ENCODE results near the gene CD2AP. TPM values are rescaled to one million over a fixed set of nuclear protein-coding genes. Genes with fewer than 3 reads are reported as not detected.

The CD2AP gene
- total and polyA plus RNA-seq, 2 donors (not counting 1 experiment from before 2014, with no cell fraction given), result 4.7 to 43.3 TPM

DNA sequence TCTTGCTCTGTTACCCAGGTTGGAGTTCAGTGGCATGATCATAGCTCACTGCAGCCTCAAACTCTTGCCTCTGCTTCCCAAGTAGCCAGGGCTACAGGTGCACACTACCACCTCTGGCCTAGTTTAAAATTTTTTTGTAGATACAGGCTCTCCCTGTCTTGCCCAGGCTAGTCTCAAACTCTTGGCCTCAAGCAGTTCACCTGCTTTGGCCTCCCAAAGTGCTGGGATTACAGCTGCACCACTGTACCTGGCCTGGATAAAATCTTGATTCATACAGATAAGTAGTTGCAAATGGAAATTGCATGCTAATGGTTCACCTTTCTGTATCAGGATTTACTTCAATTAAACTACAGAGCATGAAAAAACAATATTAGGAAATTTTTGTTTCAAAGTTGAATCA is 4.2 kb downstream of the CD2AP start:
- Histone ChIP-seq H3K36me3 (replicated peaks in 1 of 2; ENCODE audit: control extremely low read depth in 1 of 2, control insufficient read depth in 1 of 2, extremely low read depth in 1 of 2, insufficient read depth in 2 of 2, low read length in 1 of 2) (peaks cover 0 to 3% of the 10 kb centered on the region in 2 experiments), H3K9ac (ENCODE audit: low read length) (no peak overlapping the region), H3K9me3 (ENCODE audit: control extremely low read depth in 1 of 3, control insufficient read depth in 2 of 3, insufficient read depth in 1 of 3, low read length in 2 of 3) (no peaks in the 10 kb centered on the region), H2AFZ (ENCODE audit: insufficient read depth, low read depth, low read length, poor library complexity, severe bottlenecking) (no peak overlapping the region), H3K4me1 (ENCODE audit: control insufficient read depth in 2 of 2, insufficient read depth in 2 of 2, low read length in 2 of 2) (peaks cover 21 to 27% of the 10 kb centered on the region in 2 donors), H3K79me2 (ENCODE audit: control insufficient read depth, insufficient read depth, low read length) (peaks cover 80% of the 10 kb centered on the region), H4K20me1 (ENCODE audit: control insufficient read depth, insufficient read depth, low read length, poor library complexity, severe bottlenecking) (peaks cover 26% of the 10 kb centered on the region), H3K4me3 (ENCODE audit: control extremely low read depth in 1 of 5, extremely low read depth in 1 of 5, insufficient read depth in 1 of 5, low read depth in 2 of 5, low read length in 4 of 5) (no peak overlapping the region), H3K27ac (ENCODE audit: low read length in 2 of 2) (no peak overlapping the region), H3K27me3 (replicated peaks in 1 of 4; ENCODE audit: control extremely low read depth in 1 of 4, control insufficient read depth in 3 of 4, insufficient read depth in 4 of 4, low read length in 3 of 4) (no peaks in the 10 kb centered on the region), H3K4me2 (replicated peaks; ENCODE audit: low read depth, low read length, poor library complexity, severe bottlenecking) (no peak overlapping the region)
- ATAC-seq (ENCODE audit: low read depth), result no peak
- CTCF ChIA-PET, result interaction anchor here (0.9 kb wide), 1 partner anchor 69 kb away, joined by 3 read pairs; no protein-coding TSS in a partner anchor
- DNase-seq, result no peak
- Mint-ChIP-seq H3K4me1 (peaks cover 58% of the 10 kb centered on the region), H3K4me3 (no peak overlapping the region), H3K27ac (no peak overlapping the region), H3K27me3 (no peaks in the 10 kb centered on the region), H3K9me3 (ENCODE audit: insufficient read depth) (no peaks in the 10 kb centered on the region)
- POLR2A ChIA-PET, result no interaction called here
- TF ChIP-seq EZH2 (IDR thresholded peaks at IDR 0.05; ENCODE audit: borderline replicate concordance, insufficient read depth, low read depth, low read length, poor library complexity, severe bottlenecking), result no peak
- TF ChIP-seq, protein P1, sequence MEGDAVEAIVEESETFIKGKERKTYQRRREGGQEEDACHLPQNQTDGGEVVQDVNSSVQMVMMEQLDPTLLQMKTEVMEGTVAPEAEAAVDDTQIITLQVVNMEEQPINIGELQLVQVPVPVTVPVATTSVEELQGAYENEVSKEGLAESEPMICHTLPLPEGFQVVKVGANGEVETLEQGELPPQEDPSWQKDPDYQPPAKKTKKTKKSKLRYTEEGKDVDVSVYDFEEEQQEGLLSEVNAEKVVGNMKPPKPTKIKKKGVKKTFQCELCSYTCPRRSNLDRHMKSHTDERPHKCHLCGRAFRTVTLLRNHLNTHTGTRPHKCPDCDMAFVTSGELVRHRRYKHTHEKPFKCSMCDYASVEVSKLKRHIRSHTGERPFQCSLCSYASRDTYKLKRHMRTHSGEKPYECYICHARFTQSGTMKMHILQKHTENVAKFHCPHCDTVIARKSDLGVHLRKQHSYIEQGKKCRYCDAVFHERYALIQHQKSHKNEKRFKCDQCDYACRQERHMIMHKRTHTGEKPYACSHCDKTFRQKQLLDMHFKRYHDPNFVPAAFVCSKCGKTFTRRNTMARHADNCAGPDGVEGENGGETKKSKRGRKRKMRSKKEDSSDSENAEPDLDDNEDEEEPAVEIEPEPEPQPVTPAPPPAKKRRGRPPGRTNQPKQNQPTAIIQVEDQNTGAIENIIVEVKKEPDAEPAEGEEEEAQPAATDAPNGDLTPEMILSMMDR (IDR thresholded peaks at IDR 0.05), result no peak
- intact Hi-C loops (cut with micrococcal nuclease), result loop anchor here (5.0 kb wide), 1 partner anchor 40 kb away; no protein-coding TSS in a partner anchor

DNA sequence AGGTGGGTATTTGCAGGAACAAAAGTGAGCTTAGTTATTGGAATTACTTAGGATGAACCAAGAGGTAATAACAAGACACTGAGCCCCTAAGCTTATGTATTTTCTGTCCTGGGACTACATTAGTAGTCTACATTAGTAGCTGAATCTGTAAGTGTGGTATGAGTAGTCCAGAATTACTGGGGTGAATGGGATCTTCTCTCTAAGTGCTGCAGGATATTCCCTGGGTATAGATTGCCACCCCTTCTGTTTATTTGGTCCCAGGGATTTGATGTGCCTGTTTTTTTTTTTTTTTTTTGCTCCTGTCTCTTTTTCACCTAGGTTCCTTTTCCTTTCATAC is 5.9 kb downstream of the CD2AP start:
- ATAC-seq (ENCODE audit: low read depth) (no peak), DNase-seq (no peak)
- Mint-ChIP-seq H3K4me1 (peaks cover 54% of the 10 kb centered on the region), H3K4me3 (no peak overlapping the region), H3K27me3 (no peaks in the 10 kb centered on the region), H3K9me3 (ENCODE audit: insufficient read depth) (no peaks in the 10 kb centered on the region), H3K27ac (no peak overlapping the region)
- Histone ChIP-seq H3K9ac (ENCODE audit: low read length) (no peak overlapping the region), H3K4me3 (ENCODE audit: control extremely low read depth in 1 of 5, extremely low read depth in 1 of 5, insufficient read depth in 1 of 5, low read depth in 2 of 5, low read length in 4 of 5) (no peak overlapping the region), H3K27ac (ENCODE audit: low read length in 2 of 2) (no peak overlapping the region), H3K9me3 (ENCODE audit: control extremely low read depth in 1 of 3, control insufficient read depth in 2 of 3, insufficient read depth in 1 of 3, low read length in 2 of 3) (no peaks in the 10 kb centered on the region), H3K36me3 (replicated peaks in 1 of 2; ENCODE audit: control extremely low read depth in 1 of 2, control insufficient read depth in 1 of 2, extremely low read depth in 1 of 2, insufficient read depth in 2 of 2, low read length in 1 of 2) (peaks cover 0 to 3% of the 10 kb centered on the region in 2 experiments), H3K27me3 (replicated peaks in 1 of 4; ENCODE audit: control extremely low read depth in 1 of 4, control insufficient read depth in 3 of 4, insufficient read depth in 4 of 4, low read length in 3 of 4) (no peaks in the 10 kb centered on the region), H3K79me2 (ENCODE audit: control insufficient read depth, insufficient read depth, low read length) (peaks cover 96% of the 10 kb centered on the region), H2AFZ (ENCODE audit: insufficient read depth, low read depth, low read length, poor library complexity, severe bottlenecking) (no peak overlapping the region), H3K4me2 (replicated peaks; ENCODE audit: low read depth, low read length, poor library complexity, severe bottlenecking) (peak overlapping the region; percentile 3), H3K4me1 (ENCODE audit: control insufficient read depth in 2 of 2, insufficient read depth in 2 of 2, low read length in 2 of 2) (peaks cover 16 to 27% of the 10 kb centered on the region in 2 donors), H4K20me1 (ENCODE audit: control insufficient read depth, insufficient read depth, low read length, poor library complexity, severe bottlenecking) (peaks cover 26% of the 10 kb centered on the region)
- intact Hi-C loops (cut with micrococcal nuclease), result loop anchor here (5.0 kb wide), 1 partner anchor 39 kb away; no protein-coding TSS in a partner anchor
- POLR2A ChIA-PET, result interaction anchor here (0.7 kb wide), 1 partner anchor 27 kb away, joined by 8 read pairs; no protein-coding TSS in a partner anchor
- CTCF ChIA-PET, result interaction anchor here (0.7 to 1.6 kb wide), 2 partner anchors 49 to 175 kb away, joined by 4 to 5 read pairs; no protein-coding TSS in a partner anchor
- TF ChIP-seq, protein P1 (IDR thresholded peaks at IDR 0.05), result no peak
- TF ChIP-seq EZH2 (IDR thresholded peaks at IDR 0.05; ENCODE audit: borderline replicate concordance, insufficient read depth, low read depth, low read length, poor library complexity, severe bottlenecking), result no peak

Measured in B cell (primary cell).